Measurements from ENCODE around the gene ZC3H15.
"Not testable (repeated sequence)": the region's sequence is repeated elsewhere in the genome, so short reads cannot be mapped to it uniquely, and the experiment has no call there.

Gene ZC3H15

DNA sequence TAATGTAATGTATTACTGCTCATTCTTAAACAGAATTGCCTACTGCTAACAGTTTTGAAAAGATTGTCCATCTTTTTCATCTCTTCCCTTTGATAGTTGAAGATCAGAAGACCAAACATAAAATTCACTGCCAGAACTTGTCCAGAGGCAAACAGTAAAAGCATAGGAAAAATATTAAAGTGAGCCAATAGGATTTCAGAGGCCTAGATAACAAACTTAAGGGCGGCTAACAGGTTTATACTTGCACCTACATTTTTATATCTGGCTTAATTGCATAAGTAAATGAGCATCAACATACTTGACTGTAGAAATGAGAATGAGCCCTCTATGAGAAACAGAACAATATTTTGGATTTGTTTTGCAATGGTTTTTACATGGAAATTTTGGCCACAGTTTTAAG is 30.3 kb downstream of the ZC3H15 start:
- H3K27me3 ChIP-seq (ENCODE audit: insufficient read depth, poor library complexity, severe bottlenecking) = no peaks in the 10 kb centered on the region
- no peak overlapping the region for H3K4me3 ChIP-seq (replicated peaks; ENCODE audit: insufficient read depth, low read length)
- no peak overlapping the region for H3K27ac ChIP-seq (replicated peaks)
- TF ChIP-seq, protein P1, sequence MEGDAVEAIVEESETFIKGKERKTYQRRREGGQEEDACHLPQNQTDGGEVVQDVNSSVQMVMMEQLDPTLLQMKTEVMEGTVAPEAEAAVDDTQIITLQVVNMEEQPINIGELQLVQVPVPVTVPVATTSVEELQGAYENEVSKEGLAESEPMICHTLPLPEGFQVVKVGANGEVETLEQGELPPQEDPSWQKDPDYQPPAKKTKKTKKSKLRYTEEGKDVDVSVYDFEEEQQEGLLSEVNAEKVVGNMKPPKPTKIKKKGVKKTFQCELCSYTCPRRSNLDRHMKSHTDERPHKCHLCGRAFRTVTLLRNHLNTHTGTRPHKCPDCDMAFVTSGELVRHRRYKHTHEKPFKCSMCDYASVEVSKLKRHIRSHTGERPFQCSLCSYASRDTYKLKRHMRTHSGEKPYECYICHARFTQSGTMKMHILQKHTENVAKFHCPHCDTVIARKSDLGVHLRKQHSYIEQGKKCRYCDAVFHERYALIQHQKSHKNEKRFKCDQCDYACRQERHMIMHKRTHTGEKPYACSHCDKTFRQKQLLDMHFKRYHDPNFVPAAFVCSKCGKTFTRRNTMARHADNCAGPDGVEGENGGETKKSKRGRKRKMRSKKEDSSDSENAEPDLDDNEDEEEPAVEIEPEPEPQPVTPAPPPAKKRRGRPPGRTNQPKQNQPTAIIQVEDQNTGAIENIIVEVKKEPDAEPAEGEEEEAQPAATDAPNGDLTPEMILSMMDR (IDR thresholded peaks at IDR 0.05; ENCODE audit: insufficient read depth, low read length) = no peak
- TF ChIP-seq REST (IDR thresholded peaks at IDR 0.05; ENCODE audit: insufficient replicate concordance, low read depth) = no peak
- TF ChIP-seq GABPA (IDR thresholded peaks at IDR 0.05; ENCODE audit: low read depth) = no peak
- TF ChIP-seq POLR2AphosphoS5 (IDR thresholded peaks at IDR 0.05; ENCODE audit: low read depth) = no peak
- TF ChIP-seq SPI1 (IDR thresholded peaks at IDR 0.05; ENCODE audit: borderline replicate concordance, low read depth) = no peak
- no peak for DNase-seq (ENCODE audit: low read depth in 1 of 2, low spot score in 1 of 2)

GRCh38 chr2:186517090-186517489 is 31.0 kb downstream of the ZC3H15 start:
- Histone ChIP-seq H3K4me3 (replicated peaks; ENCODE audit: insufficient read depth, low read length) (no peak overlapping the region), H3K27ac (replicated peaks) (no peak overlapping the region), H3K27me3 (ENCODE audit: insufficient read depth, poor library complexity, severe bottlenecking) (no peaks in the 10 kb centered on the region)
- no peak for DNase-seq (ENCODE audit: low read depth in 1 of 2, low spot score in 1 of 2)
- TF ChIP-seq SPI1 (IDR thresholded peaks at IDR 0.05; ENCODE audit: borderline replicate concordance, low read depth) = no peak
- no peak for TF ChIP-seq GABPA (IDR thresholded peaks at IDR 0.05; ENCODE audit: low read depth)

GRCh38 chr2:186518291-186518690 is 32.2 kb downstream of the ZC3H15 start:
- Histone ChIP-seq H3K4me3 (replicated peaks; ENCODE audit: insufficient read depth, low read length) (no peak overlapping the region), H3K27me3 (ENCODE audit: insufficient read depth, poor library complexity, severe bottlenecking) (no peaks in the 10 kb centered on the region), H3K27ac (replicated peaks) (no peak overlapping the region)
- DNase-seq (ENCODE audit: low read depth in 1 of 2, low spot score in 1 of 2) = peak in 1 of 2 experiments; percentile 14
- TF ChIP-seq SPI1 (IDR thresholded peaks at IDR 0.05; ENCODE audit: borderline replicate concordance, low read depth) (peak; percentile 22; the same call in 1 of the 2 replicates), POLR2AphosphoS5 (IDR thresholded peaks at IDR 0.05; ENCODE audit: low read depth) (no peak), REST (IDR thresholded peaks at IDR 0.05; ENCODE audit: insufficient replicate concordance, low read depth) (no peak), GABPA (IDR thresholded peaks at IDR 0.05; ENCODE audit: low read depth) (no peak)
- TF ChIP-seq, protein P1 (IDR thresholded peaks at IDR 0.05; ENCODE audit: insufficient read depth, low read length) = no peak

DNA sequence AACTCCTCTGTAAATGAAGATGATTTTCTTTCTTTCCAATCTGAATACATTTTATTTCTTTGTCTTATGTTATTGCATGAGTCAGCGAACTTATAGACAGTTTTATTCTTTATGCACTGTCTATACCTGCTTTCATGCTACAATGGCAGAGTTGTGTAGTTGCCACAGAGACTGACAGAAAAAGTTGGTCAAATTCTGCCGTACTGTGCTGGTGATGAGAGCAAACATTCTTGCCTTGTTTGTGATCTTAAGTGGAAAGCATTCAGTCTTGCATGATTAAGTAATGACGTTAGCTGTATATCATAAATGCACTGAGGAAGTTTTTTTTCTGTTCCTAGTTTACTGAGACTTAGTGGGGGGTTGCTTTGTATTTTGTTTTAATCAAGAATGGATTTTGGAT is 32.9 kb downstream of the ZC3H15 start:
- no peaks in the 10 kb centered on the region for H3K27me3 ChIP-seq (ENCODE audit: insufficient read depth, poor library complexity, severe bottlenecking)
- no peak for TF ChIP-seq GABPA (IDR thresholded peaks at IDR 0.05; ENCODE audit: low read depth)
- no peak for TF ChIP-seq SPI1 (IDR thresholded peaks at IDR 0.05; ENCODE audit: borderline replicate concordance, low read depth)
- TF ChIP-seq, protein P1 (IDR thresholded peaks at IDR 0.05; ENCODE audit: insufficient read depth, low read length) = no peak
- DNase-seq (ENCODE audit: low read depth in 1 of 2, low spot score in 1 of 2) = no peak
- H3K27ac ChIP-seq (replicated peaks) = no peak overlapping the region
- H3K4me3 ChIP-seq (replicated peaks; ENCODE audit: insufficient read depth, low read length) = no peak overlapping the region

- DNase-seq (ENCODE audit: low read depth in 1 of 2, low spot score in 1 of 2); H3K4me3 ChIP-seq (replicated peaks; ENCODE audit: insufficient read depth, low read length); H3K27me3 ChIP-seq (ENCODE audit: insufficient read depth, poor library complexity, severe bottlenecking); H3K27ac ChIP-seq (replicated peaks): not testable (repeated sequence)
These were observed 35.6 kb downstream of the ZC3H15 start for GRCh38 chr2:186521570-186522153.

Data from HL-60 (cell line).